ENCODE results near the gene HMGN2. TPM values are rescaled to one million over a fixed set of nuclear protein-coding genes. Genes with fewer than 3 reads are reported as not detected.

Gene HMGN2
- polyA plus RNA-seq, 1 donor (not counting 4 experiments of a cell fraction or from before 2014, with no cell fraction given), result 130 TPM

DNA sequence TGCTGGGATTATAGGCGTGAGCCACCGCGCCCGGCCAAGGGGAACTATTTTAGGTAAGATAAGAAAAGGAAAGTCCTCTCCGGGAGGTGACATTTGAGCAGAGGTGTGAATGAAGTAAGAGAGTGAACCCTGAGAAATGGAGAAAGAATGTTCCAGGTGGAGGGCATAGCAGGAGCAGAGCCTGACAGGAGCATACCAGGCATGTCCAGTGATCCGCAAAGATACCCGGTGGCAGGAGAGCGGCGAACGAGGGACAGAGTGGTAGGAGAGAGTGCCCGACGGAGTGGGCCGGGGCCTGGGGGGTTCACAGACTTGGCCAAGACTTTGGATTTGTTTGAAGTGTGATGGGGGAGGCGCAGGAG lies 49.4 kb downstream of the HMGN2 start:
- DNase-seq (ENCODE audit: low read depth, low spot score), result no peak
- H3K79me2 ChIP-seq (ENCODE audit: control insufficient read depth, insufficient read depth, low read length), result no peaks in the 10 kb centered on the region
- no peak overlapping the region for H2AFZ ChIP-seq (ENCODE audit: control insufficient read depth, low read length)
- no peak overlapping the region for H3K4me2 ChIP-seq (ENCODE audit: control insufficient read depth, extremely low read depth, insufficient read depth, low read depth, low read length)
- dilution Hi-C loops (cut with MboI; ENCODE audit: extremely low pct_ligation_motif_present, low sequenced_read_pairs), result no loop called here
- TF ChIP-seq, protein P1, sequence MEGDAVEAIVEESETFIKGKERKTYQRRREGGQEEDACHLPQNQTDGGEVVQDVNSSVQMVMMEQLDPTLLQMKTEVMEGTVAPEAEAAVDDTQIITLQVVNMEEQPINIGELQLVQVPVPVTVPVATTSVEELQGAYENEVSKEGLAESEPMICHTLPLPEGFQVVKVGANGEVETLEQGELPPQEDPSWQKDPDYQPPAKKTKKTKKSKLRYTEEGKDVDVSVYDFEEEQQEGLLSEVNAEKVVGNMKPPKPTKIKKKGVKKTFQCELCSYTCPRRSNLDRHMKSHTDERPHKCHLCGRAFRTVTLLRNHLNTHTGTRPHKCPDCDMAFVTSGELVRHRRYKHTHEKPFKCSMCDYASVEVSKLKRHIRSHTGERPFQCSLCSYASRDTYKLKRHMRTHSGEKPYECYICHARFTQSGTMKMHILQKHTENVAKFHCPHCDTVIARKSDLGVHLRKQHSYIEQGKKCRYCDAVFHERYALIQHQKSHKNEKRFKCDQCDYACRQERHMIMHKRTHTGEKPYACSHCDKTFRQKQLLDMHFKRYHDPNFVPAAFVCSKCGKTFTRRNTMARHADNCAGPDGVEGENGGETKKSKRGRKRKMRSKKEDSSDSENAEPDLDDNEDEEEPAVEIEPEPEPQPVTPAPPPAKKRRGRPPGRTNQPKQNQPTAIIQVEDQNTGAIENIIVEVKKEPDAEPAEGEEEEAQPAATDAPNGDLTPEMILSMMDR (optimal IDR thresholded peaks at IDR 0.05 in 1 of 3, IDR thresholded peaks at IDR 0.05 in 1 of 3, conservative IDR thresholded peaks at IDR 0.05 in 1 of 3; ENCODE audit: extremely low read depth in 1 of 3, insufficient read depth in 2 of 3, low read length in 3 of 3), result no peak
- no peak for TF ChIP-seq EZH2 (IDR thresholded peaks at IDR 0.05; ENCODE audit: low read length)
- H3K4me3 ChIP-seq (ENCODE audit: control insufficient read depth in 2 of 3, extremely low read depth in 1 of 3, insufficient read depth in 2 of 3, low read depth in 1 of 3, low read length in 3 of 3), result no peak overlapping the region
- H3K9me1 ChIP-seq (ENCODE audit: control insufficient read depth, extremely low read depth, insufficient read depth, low read length), result no peaks in the 10 kb centered on the region
- H3K4me1 ChIP-seq (ENCODE audit: control insufficient read depth, extremely low read depth, insufficient read depth, low read length), result peaks cover 16% of the 10 kb centered on the region
- H3K27me3 ChIP-seq (ENCODE audit: control insufficient read depth, extremely low read depth, insufficient read depth, low read length), result no peaks in the 10 kb centered on the region
- no peak overlapping the region for H3K9ac ChIP-seq (ENCODE audit: control insufficient read depth, extremely low read depth, insufficient read depth, low read length)
- H3K36me3 ChIP-seq (ENCODE audit: control insufficient read depth in 2 of 2, extremely low read depth in 1 of 2, insufficient read depth in 2 of 2, low read length in 2 of 2), result no peaks in the 10 kb centered on the region
- FAIRE-seq, result no peak
- H3K27ac ChIP-seq (ENCODE audit: control insufficient read depth, insufficient read depth, low read length), result no peak overlapping the region
- H3K9me3 ChIP-seq (ENCODE audit: control insufficient read depth, low read depth, low read length), result no peaks in the 10 kb centered on the region
- no peaks in the 10 kb centered on the region for H4K20me1 ChIP-seq (ENCODE audit: control insufficient read depth, extremely low read depth, insufficient read depth, low read length)

DNA sequence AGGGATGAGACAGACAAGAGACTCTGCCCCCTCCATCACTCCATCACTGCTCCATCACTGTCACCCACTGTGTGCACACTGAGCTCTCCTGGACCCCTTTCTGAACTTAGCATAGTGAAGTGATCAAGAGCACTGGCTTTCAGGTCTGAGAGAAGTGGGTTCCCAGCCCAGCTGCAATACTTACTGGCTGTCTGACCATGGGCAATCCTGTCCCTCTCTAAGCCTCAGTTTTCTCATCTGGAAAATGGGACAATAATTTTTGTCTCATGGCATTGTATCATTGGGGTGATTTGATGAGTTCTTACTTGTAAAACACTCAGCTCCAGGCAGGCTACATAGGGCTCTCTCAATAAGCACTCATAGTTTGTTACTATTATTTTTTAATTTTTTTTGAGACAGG lies 49.8 kb downstream of the HMGN2 start:
- FAIRE-seq, result no peak
- H3K4me1 ChIP-seq (ENCODE audit: control insufficient read depth, extremely low read depth, insufficient read depth, low read length), result peaks cover 16% of the 10 kb centered on the region
- no peak overlapping the region for H3K27ac ChIP-seq (ENCODE audit: control insufficient read depth, insufficient read depth, low read length)
- no peak for DNase-seq (ENCODE audit: low read depth, low spot score)
- no peak overlapping the region for H3K9ac ChIP-seq (ENCODE audit: control insufficient read depth, extremely low read depth, insufficient read depth, low read length)
- H3K27me3 ChIP-seq (ENCODE audit: control insufficient read depth, extremely low read depth, insufficient read depth, low read length), result no peaks in the 10 kb centered on the region
- H3K79me2 ChIP-seq (ENCODE audit: control insufficient read depth, insufficient read depth, low read length), result no peaks in the 10 kb centered on the region
- H2AFZ ChIP-seq (ENCODE audit: control insufficient read depth, low read length), result no peak overlapping the region
- H3K9me3 ChIP-seq (ENCODE audit: control insufficient read depth, low read depth, low read length), result no peaks in the 10 kb centered on the region
- H3K4me2 ChIP-seq (ENCODE audit: control insufficient read depth, extremely low read depth, insufficient read depth, low read depth, low read length), result no peak overlapping the region
- H3K36me3 ChIP-seq (ENCODE audit: control insufficient read depth in 2 of 2, extremely low read depth in 1 of 2, insufficient read depth in 2 of 2, low read length in 2 of 2), result no peaks in the 10 kb centered on the region
- no peaks in the 10 kb centered on the region for H4K20me1 ChIP-seq (ENCODE audit: control insufficient read depth, extremely low read depth, insufficient read depth, low read length)
- TF ChIP-seq, protein P1 (optimal IDR thresholded peaks at IDR 0.05 in 1 of 3, IDR thresholded peaks at IDR 0.05 in 1 of 3, conservative IDR thresholded peaks at IDR 0.05 in 1 of 3; ENCODE audit: extremely low read depth in 1 of 3, insufficient read depth in 2 of 3, low read length in 3 of 3), result no peak
- TF ChIP-seq EZH2 (IDR thresholded peaks at IDR 0.05; ENCODE audit: low read length), result no peak
- no peaks in the 10 kb centered on the region for H3K9me1 ChIP-seq (ENCODE audit: control insufficient read depth, extremely low read depth, insufficient read depth, low read length)
- H3K4me3 ChIP-seq (ENCODE audit: control insufficient read depth in 2 of 3, extremely low read depth in 1 of 3, insufficient read depth in 2 of 3, low read depth in 1 of 3, low read length in 3 of 3), result no peak overlapping the region
- dilution Hi-C loops (cut with MboI; ENCODE audit: extremely low pct_ligation_motif_present, low sequenced_read_pairs), result no loop called here
